ENCODE data around the gene SSUH2. TPM values are rescaled to one million over a fixed set of nuclear protein-coding genes. Genes with fewer than 3 reads are reported as not detected.

SSUH2 gene
- total and polyA plus RNA-seq, 7 experiments from 2014 or later = not detected

DNA sequence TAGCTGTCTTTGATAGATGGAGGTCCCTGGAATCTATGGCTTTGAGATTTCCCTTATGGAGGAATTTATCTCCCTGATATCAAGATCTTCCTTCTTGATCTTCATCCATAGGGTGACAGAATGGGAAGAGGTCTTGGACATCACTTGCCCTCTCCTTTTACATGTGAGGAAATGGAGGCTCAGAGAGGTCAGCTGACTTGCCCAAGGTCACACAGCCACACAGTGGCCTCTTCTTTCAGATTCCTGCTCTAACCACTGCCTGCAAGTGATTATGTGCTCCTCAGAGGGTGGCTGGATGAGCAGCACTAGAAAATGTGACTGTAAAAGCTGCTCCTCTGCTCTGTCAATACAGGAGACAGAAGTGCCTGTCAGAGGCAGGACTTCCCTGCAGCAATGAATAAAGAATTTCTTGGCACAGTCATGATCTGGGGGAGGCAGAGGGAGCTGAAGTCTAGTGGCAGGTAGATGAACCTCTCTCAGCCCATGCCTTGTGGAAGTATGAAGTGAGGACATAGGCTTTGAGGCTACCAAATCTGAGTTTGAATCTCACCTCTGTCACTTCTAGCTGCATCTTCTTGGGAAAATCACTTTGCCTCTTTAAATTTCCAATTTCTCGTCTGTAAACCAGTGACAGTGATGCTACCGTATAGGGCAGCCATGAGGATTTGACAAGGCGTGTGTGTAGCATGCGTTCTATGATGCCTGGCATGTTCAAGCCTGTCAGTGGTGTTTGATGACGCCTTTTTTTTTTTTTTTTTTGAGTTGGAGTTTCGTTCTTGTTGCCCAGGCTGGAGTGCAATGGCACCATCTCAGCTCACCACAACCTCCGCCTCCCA lies 12.0 kb downstream of the SSUH2 start:
- CTCF ChIA-PET = no interaction called here
- Histone ChIP-seq H3K27me3 (ENCODE audit: control insufficient read depth in 2 of 2, insufficient read depth in 2 of 2, low read length in 2 of 2) (no peaks in the 10 kb centered on the region), H3K4me3 (ENCODE audit: low read length) (no peak overlapping the region), H3K9me3 (ENCODE audit: control insufficient read depth in 2 of 3, low read length in 3 of 3) (peaks cover 0 to 6% (median 0%) of the 10 kb centered on the region in 3 experiments), H3K4me1 (ENCODE audit: control insufficient read depth in 2 of 2, insufficient read depth in 2 of 2, low read length in 2 of 2) (no peaks in the 10 kb centered on the region), H3K36me3 (ENCODE audit: control insufficient read depth in 2 of 3, insufficient read depth in 3 of 3, low read length in 3 of 3) (no peaks in the 10 kb centered on the region), H3K27ac (ENCODE audit: low read depth, low read length) (no peak overlapping the region)
- no peak for ATAC-seq
- peaks cover 0 to 11% (median 5%) of the 10 kb centered on the region in 11 donors for H3K9me3 Mint-ChIP-seq
- H3K4me1 Mint-ChIP-seq = peaks cover 0 to 5% (median 0%) of the 10 kb centered on the region in 7 donors
- H3K36me3 Mint-ChIP-seq = no peaks in the 10 kb centered on the region
- intact Hi-C loops (cut with micrococcal nuclease) = no loop called here
- no peak for DNase-seq
- peaks cover 0 to 23% (median 3%) of the 10 kb centered on the region in 5 donors for H3K27me3 Mint-ChIP-seq
- H3K27ac Mint-ChIP-seq = no peak overlapping the region
- H3K4me3 Mint-ChIP-seq = no peak overlapping the region
- POLR2A ChIA-PET = no interaction called here

DNA sequence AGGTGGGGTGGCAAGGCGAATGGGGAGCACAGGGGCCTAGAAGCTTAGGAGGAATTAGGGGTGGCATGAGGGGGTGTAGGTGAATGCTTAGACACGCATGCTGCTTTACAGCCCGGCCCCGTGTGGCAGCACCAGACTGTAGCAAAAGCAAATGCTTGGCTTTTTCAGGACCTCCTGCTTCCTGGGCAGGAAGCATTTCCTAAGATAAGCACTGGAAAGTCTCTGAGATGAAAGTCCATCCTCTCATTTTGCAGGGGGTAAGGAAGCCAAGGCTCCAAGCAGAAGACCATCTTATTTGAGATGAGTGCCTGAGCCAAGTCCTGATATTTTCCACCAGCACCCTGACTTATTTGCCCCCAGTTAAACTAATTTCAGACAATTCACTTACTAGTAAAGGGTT lies 12.9 kb downstream of the SSUH2 start:
- H3K27ac ChIP-seq (ENCODE audit: low read depth, low read length) = no peak overlapping the region
- CTCF ChIA-PET = no interaction called here
- intact Hi-C loops (cut with micrococcal nuclease) = no loop called here

DNA sequence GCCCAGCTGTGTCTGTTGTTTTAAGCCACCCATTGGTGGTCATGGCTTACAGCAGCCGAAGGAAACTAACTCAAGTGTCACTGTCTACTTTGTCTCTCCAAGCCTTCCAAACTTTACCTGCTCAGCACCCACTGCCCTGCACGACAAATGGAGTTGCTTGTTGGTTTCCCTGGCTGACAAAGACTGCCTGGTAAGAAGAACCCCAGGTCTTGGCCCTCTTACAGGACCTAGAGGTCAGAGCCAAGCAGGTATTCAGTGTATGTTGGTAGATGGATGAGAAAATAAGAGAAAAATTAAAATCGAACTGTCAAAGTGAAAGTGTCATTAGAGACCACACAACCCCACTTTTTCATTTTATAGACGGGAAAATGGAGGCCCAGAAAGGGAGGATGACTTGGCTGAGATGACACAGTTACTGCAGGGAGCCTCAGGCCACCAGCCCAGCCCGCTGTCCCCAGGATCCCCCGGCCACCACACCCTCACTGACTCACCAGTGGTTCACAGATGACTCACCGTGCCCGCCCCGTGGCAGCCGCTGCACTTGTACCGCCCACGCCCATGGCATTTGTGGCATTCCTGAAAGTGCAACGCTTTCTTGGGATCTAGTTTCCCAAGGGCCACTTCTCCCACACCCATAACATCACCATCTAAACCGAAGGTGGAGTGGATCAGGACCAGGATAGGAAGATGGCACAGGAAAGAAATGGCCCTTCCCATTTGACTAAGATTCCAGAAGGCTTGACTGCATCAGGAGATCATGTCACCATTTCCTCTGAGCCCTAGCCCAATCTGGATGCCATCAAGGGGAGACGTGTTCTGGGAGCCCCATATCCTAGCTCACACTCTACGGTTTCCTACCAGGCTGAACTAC lies 15.2 kb downstream of the SSUH2 start:
- no peaks in the 10 kb centered on the region for H3K36me3 Mint-ChIP-seq
- H3K27ac Mint-ChIP-seq = peak overlapping the region in 1 of 9 donors; percentile 33
- ATAC-seq (peak; percentile 35), DNase-seq (peak in 1 of 9 donors; percentile 53)
- Histone ChIP-seq H3K27me3 (ENCODE audit: control insufficient read depth in 2 of 2, insufficient read depth in 2 of 2, low read length in 2 of 2) (no peaks in the 10 kb centered on the region), H3K9me3 (ENCODE audit: control insufficient read depth in 2 of 3, low read length in 3 of 3) (no peaks in the 10 kb centered on the region), H3K27ac (ENCODE audit: low read depth, low read length) (no peak overlapping the region), H3K36me3 (ENCODE audit: control insufficient read depth in 2 of 3, insufficient read depth in 3 of 3, low read length in 3 of 3) (no peaks in the 10 kb centered on the region), H3K4me1 (ENCODE audit: control insufficient read depth in 2 of 2, insufficient read depth in 2 of 2, low read length in 2 of 2) (no peaks in the 10 kb centered on the region), H3K4me3 (ENCODE audit: low read length) (no peak overlapping the region)
- peaks cover 0 to 1% (median 0%) of the 10 kb centered on the region in 11 donors for H3K9me3 Mint-ChIP-seq
- POLR2A ChIA-PET = no interaction called here
- CTCF ChIA-PET = no interaction called here
- peaks cover 0 to 9% (median 0%) of the 10 kb centered on the region in 7 donors for H3K4me1 Mint-ChIP-seq
- H3K27me3 Mint-ChIP-seq = peaks cover 0 to 15% (median 4%) of the 10 kb centered on the region in 5 donors
- H3K4me3 Mint-ChIP-seq = peak overlapping the region in 1 of 10 donors; percentile 30
- intact Hi-C loops (cut with micrococcal nuclease) = no loop called here

More for the DNA sequence above, 12.9 kb downstream of the SSUH2 start:
- H3K4me3 Mint-ChIP-seq = no peak overlapping the region
- DNase-seq = no peak
- H3K27me3 ChIP-seq (ENCODE audit: control insufficient read depth in 2 of 2, insufficient read depth in 2 of 2, low read length in 2 of 2) = no peaks in the 10 kb centered on the region
- no peaks in the 10 kb centered on the region for H3K4me1 ChIP-seq (ENCODE audit: control insufficient read depth in 2 of 2, insufficient read depth in 2 of 2, low read length in 2 of 2)
- peaks cover 0 to 9% (median 0%) of the 10 kb centered on the region in 7 donors for H3K4me1 Mint-ChIP-seq
- no peak overlapping the region for H3K27ac Mint-ChIP-seq
- H3K9me3 Mint-ChIP-seq = peaks cover 0 to 6% (median 2%) of the 10 kb centered on the region in 11 donors
- H3K36me3 ChIP-seq (ENCODE audit: control insufficient read depth in 2 of 3, insufficient read depth in 3 of 3, low read length in 3 of 3) = no peaks in the 10 kb centered on the region
- peaks cover 0 to 16% (median 3%) of the 10 kb centered on the region in 5 donors for H3K27me3 Mint-ChIP-seq
- H3K36me3 Mint-ChIP-seq = no peaks in the 10 kb centered on the region
- no peak for ATAC-seq
- no peak overlapping the region for H3K4me3 ChIP-seq (ENCODE audit: low read length)
- peaks cover 0 to 5% (median 0%) of the 10 kb centered on the region in 3 experiments for H3K9me3 ChIP-seq (ENCODE audit: control insufficient read depth in 2 of 3, low read length in 3 of 3)
- POLR2A ChIA-PET = no interaction called here

DNA sequence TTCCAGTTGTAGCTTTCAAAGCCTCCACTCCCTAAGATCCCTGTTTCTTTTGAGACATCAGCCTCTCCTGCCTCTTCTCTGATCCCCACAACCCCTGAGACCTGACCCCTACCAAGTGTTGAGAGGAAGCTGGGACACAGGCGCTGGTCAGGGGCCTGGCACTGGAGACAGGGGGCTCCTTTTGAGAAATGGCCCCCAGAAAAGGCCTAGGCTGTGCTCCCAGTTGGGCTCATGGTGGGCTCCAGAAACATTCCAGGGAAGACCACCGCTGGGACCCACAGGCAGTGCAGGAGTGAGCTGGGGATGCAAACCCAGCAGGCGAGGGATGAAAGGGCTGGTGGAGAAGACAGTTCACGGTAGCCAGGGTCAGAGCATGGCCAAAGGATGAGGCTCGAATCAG lies 16.6 kb downstream of the SSUH2 start:
- no peak for ATAC-seq
- no peak for DNase-seq
- H3K27ac ChIP-seq (ENCODE audit: low read depth, low read length) = no peak overlapping the region
- no peak overlapping the region for H3K4me3 ChIP-seq (ENCODE audit: low read length)
- no peaks in the 10 kb centered on the region for H3K27me3 ChIP-seq (ENCODE audit: control insufficient read depth in 2 of 2, insufficient read depth in 2 of 2, low read length in 2 of 2)
- Mint-ChIP-seq H3K4me3 (no peak overlapping the region), H3K9me3 (no peaks in the 10 kb centered on the region), H3K4me1 (peaks cover 0 to 14% (median 0%) of the 10 kb centered on the region in 7 donors), H3K27me3 (peaks cover 0 to 16% (median 4%) of the 10 kb centered on the region in 5 donors), H3K27ac (no peak overlapping the region), H3K36me3 (no peaks in the 10 kb centered on the region)
- ChIA-PET POLR2A (no interaction called here), CTCF (no interaction called here)
- intact Hi-C loops (cut with micrococcal nuclease) = no loop called here
- no peaks in the 10 kb centered on the region for H3K36me3 ChIP-seq (ENCODE audit: control insufficient read depth in 2 of 3, insufficient read depth in 3 of 3, low read length in 3 of 3)
- no peaks in the 10 kb centered on the region for H3K9me3 ChIP-seq (ENCODE audit: control insufficient read depth in 2 of 3, low read length in 3 of 3)
- no peaks in the 10 kb centered on the region for H3K4me1 ChIP-seq (ENCODE audit: control insufficient read depth in 2 of 2, insufficient read depth in 2 of 2, low read length in 2 of 2)

DNA sequence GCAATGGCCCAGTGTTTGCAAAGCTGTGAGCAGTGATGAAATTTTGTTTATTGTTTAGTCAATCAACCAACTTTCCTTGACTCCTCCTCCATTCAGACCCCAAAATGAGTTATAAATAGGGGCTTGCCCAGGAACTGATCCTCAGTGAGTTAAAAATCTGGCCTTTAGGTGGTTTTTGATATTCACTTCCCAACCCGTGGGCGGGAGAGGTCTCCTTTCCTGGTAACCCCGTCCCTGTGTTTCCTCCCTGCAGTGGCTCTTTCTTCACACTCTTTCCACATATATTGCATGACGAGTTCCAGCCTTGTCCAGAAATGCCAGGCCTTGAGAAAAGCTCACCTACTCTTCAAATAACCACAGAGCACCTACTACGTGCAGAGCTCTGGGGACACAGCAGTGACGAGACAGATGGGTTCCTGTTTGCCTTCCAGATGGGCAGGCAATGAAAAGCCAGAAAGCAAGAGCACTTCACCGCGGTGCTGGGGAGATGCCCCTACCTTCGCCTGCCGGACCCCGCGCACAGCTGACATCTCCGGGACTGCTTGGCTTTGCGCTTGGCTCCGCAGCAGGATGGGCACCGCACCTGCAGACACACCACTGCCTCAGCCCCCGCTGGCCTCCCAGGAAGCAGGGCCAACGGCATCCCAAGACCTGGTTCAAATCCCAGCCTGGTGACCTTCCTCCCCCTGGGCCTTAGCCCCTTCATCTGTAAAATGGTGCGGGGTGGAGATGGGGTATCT lies 17.2 kb downstream of the SSUH2 start:
- DNase-seq = no peak
- no peaks in the 10 kb centered on the region for H3K36me3 Mint-ChIP-seq

DNA sequence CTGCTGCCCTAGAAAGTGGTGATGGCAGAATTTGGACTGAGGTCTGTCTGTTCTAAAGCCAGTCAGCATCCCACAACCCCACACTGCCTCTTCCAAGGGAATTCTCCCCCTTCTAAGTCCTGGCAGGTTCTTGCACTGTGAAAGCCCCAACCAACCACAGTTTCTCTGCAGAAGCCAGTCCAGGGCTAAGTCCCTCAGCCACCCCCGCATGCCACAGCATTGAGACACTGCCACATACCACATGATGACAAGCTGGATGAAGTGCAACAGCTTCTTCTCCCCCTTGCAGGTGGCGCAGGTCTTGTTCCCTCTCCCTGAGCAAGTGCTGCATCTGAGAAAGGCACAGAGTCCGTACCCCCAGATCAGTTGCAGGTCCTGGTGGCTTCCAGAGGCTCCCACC lies 18.6 kb downstream of the SSUH2 start:
- peaks cover 0 to 11% (median 2%) of the 10 kb centered on the region in 5 donors for H3K27me3 Mint-ChIP-seq
- Histone ChIP-seq H3K4me1 (ENCODE audit: control insufficient read depth in 2 of 2, insufficient read depth in 2 of 2, low read length in 2 of 2) (no peaks in the 10 kb centered on the region), H3K27me3 (ENCODE audit: control insufficient read depth in 2 of 2, insufficient read depth in 2 of 2, low read length in 2 of 2) (no peaks in the 10 kb centered on the region), H3K27ac (ENCODE audit: low read depth, low read length) (no peak overlapping the region), H3K9me3 (ENCODE audit: control insufficient read depth in 2 of 3, low read length in 3 of 3) (no peaks in the 10 kb centered on the region), H3K36me3 (ENCODE audit: control insufficient read depth in 2 of 3, insufficient read depth in 3 of 3, low read length in 3 of 3) (no peaks in the 10 kb centered on the region), H3K4me3 (ENCODE audit: low read length) (no peak overlapping the region)
- ChIA-PET CTCF (no interaction called here), POLR2A (no interaction called here)
- no peak overlapping the region for H3K27ac Mint-ChIP-seq
- no peaks in the 10 kb centered on the region for H3K9me3 Mint-ChIP-seq
- H3K4me1 Mint-ChIP-seq = peaks cover 0 to 16% (median 0%) of the 10 kb centered on the region in 7 donors
- no peak for ATAC-seq
- no peaks in the 10 kb centered on the region for H3K36me3 Mint-ChIP-seq
- DNase-seq = no peak
- no peak overlapping the region for H3K4me3 Mint-ChIP-seq
- intact Hi-C loops (cut with micrococcal nuclease) = no loop called here

More for the DNA sequence above, 17.2 kb downstream of the SSUH2 start:
- H3K4me3 Mint-ChIP-seq = no peak overlapping the region
- no peaks in the 10 kb centered on the region for H3K9me3 Mint-ChIP-seq
- no peak for ATAC-seq
- H3K27ac Mint-ChIP-seq = no peak overlapping the region
- Histone ChIP-seq H3K4me3 (ENCODE audit: low read length) (no peak overlapping the region), H3K9me3 (ENCODE audit: control insufficient read depth in 2 of 3, low read length in 3 of 3) (no peaks in the 10 kb centered on the region), H3K4me1 (ENCODE audit: control insufficient read depth in 2 of 2, insufficient read depth in 2 of 2, low read length in 2 of 2) (no peaks in the 10 kb centered on the region), H3K27me3 (ENCODE audit: control insufficient read depth in 2 of 2, insufficient read depth in 2 of 2, low read length in 2 of 2) (no peaks in the 10 kb centered on the region), H3K36me3 (ENCODE audit: control insufficient read depth in 2 of 3, insufficient read depth in 3 of 3, low read length in 3 of 3) (no peaks in the 10 kb centered on the region), H3K27ac (ENCODE audit: low read depth, low read length) (no peak overlapping the region)
- POLR2A ChIA-PET = no interaction called here
- H3K4me1 Mint-ChIP-seq = peaks cover 0 to 16% (median 0%) of the 10 kb centered on the region in 7 donors
- intact Hi-C loops (cut with micrococcal nuclease) = no loop called here
- CTCF ChIA-PET = no interaction called here
- H3K27me3 Mint-ChIP-seq = peaks cover 0 to 16% (median 4%) of the 10 kb centered on the region in 5 donors
